HG02678 (cell line): Measurements from ENCODE around the gene PGAP3.
"Not testable (repeated sequence)": the region's sequence is repeated elsewhere in the genome, so short reads cannot be mapped to it uniquely, and the experiment has no call there.

ENCODE experiments used
- ATAC-seq: cut with Tn5 transposase; IDR thresholded peaks from one replicate; pipeline ENCODE4 v1.9.1; 2021; ENCODE audit warnings: mild to moderate bottlenecking, moderate library complexity; ENCODE audit not compliant: unreplicated experiment

PGAP3 gene

GRCh38 chr17:39687546-39688474, at the start of gene PGAP3:
TSS of gene PGAP3 (minus strand) at chr17:39688057. CDS start at chr17:39688014, 43 bp downstream.
- ATAC-seq, result peak; percentile 93

- no peak for ATAC-seq
Measured at GRCh38 chr17:39737206-39737759, 49.4 kb upstream of the PGAP3 start.

GRCh38 chr17:39736319-39737165, 48.7 kb upstream of the PGAP3 start:
- no peak for ATAC-seq

- no peak for ATAC-seq
Measured at GRCh38 chr17:39735882-39736281, 48.0 kb upstream of the PGAP3 start.

GRCh38 chr17:39732586-39732985, 44.7 kb upstream of the PGAP3 start:
- ATAC-seq, result no peak

- peak; percentile 89 for ATAC-seq
Measured at GRCh38 chr17:39730095-39730921, 42.5 kb upstream of the PGAP3 start, which contains the start of gene MIEN1. TSS of gene MIEN1 (minus strand) at chr17:39730532. CDS start at chr17:39730495, 37 bp downstream.

GRCh38 chr17:39729280-39729851, 41.5 kb upstream of the PGAP3 start:
- ATAC-seq, result no peak

GRCh38 chr17:39727556-39727955, 39.7 kb upstream of the PGAP3 start:
- ATAC-seq, result no peak

- ATAC-seq, result no peak
Measured at GRCh38 chr17:39726617-39727016, 38.8 kb upstream of the PGAP3 start.

GRCh38 chr17:39725923-39726322, 38.1 kb upstream of the PGAP3 start:
- not testable (repeated sequence) for ATAC-seq

- ATAC-seq, result no peak
Measured at GRCh38 chr17:39724731-39725130, 36.9 kb upstream of the PGAP3 start.

- ATAC-seq, result no peak
Measured at GRCh38 chr17:39722965-39723848, 35.4 kb upstream of the PGAP3 start.

- no peak for ATAC-seq
Measured at GRCh38 chr17:39722104-39722503, 34.2 kb upstream of the PGAP3 start.

- ATAC-seq, result no peak
Measured at GRCh38 chr17:39719563-39720355, 31.9 kb upstream of the PGAP3 start.

GRCh38 chr17:39717660-39718059, 29.8 kb upstream of the PGAP3 start:
- ATAC-seq, result no peak

- no peak for ATAC-seq
Measured at GRCh38 chr17:39716879-39717536, 29.2 kb upstream of the PGAP3 start.

- ATAC-seq, result no peak
Measured at GRCh38 chr17:39716073-39716818, 28.4 kb upstream of the PGAP3 start.
